ENCODE data around the gene OPA1. TPM values are rescaled to one million over a fixed set of nuclear protein-coding genes. Genes with fewer than 3 reads are reported as not detected.
"Not testable (repeated sequence)": the region's sequence is repeated elsewhere in the genome, so short reads cannot be mapped to it uniquely, and the experiment has no call there.

OPA1 gene
- total RNA-seq, 2 experiments from 2014 or later = 56.1 to 57.6 TPM

GRCh38 chr3:193599393-193599792 lies 6.4 kb downstream of the OPA1 start:
- intact Hi-C loops (cut with DNase I, micrococcal nuclease) = loop anchor here in 1 of 2 experiments (10.0 kb wide), 1 partner anchor 985 kb away; no protein-coding TSS in a partner anchor
- ChIA-PET POLR2A (no interaction called here), CTCF (no interaction called here)
- H3K4me3 ChIP-seq (ENCODE audit: low read length) = no peak overlapping the region
- H3K4me3 Mint-ChIP-seq = no peak overlapping the region
- no peaks in the 10 kb centered on the region for H3K27me3 ChIP-seq (ENCODE audit: control insufficient read depth in 1 of 2, insufficient read depth in 2 of 2, low read length in 2 of 2)
- no peak overlapping the region for H3K27ac Mint-ChIP-seq
- DNase-seq (no peak), ATAC-seq (ENCODE audit: poor library complexity) (no peak)
- H3K27ac ChIP-seq (ENCODE audit: low read depth in 1 of 2, low read length in 2 of 2) = no peak overlapping the region
- H3K36me3 Mint-ChIP-seq (ENCODE audit: low read depth) = peaks cover 19% of the 10 kb centered on the region
- peaks cover 16% of the 10 kb centered on the region for H3K36me3 ChIP-seq (ENCODE audit: insufficient read depth, low read length)
- peaks cover 85% of the 10 kb centered on the region for H3K4me1 Mint-ChIP-seq (ENCODE audit: low read depth)
- TF ChIP-seq, protein P1, sequence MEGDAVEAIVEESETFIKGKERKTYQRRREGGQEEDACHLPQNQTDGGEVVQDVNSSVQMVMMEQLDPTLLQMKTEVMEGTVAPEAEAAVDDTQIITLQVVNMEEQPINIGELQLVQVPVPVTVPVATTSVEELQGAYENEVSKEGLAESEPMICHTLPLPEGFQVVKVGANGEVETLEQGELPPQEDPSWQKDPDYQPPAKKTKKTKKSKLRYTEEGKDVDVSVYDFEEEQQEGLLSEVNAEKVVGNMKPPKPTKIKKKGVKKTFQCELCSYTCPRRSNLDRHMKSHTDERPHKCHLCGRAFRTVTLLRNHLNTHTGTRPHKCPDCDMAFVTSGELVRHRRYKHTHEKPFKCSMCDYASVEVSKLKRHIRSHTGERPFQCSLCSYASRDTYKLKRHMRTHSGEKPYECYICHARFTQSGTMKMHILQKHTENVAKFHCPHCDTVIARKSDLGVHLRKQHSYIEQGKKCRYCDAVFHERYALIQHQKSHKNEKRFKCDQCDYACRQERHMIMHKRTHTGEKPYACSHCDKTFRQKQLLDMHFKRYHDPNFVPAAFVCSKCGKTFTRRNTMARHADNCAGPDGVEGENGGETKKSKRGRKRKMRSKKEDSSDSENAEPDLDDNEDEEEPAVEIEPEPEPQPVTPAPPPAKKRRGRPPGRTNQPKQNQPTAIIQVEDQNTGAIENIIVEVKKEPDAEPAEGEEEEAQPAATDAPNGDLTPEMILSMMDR (IDR thresholded peaks at IDR 0.05) = no peak
- no peaks in the 10 kb centered on the region for H3K9me3 Mint-ChIP-seq
- no peaks in the 10 kb centered on the region for H3K9me3 ChIP-seq (ENCODE audit: control insufficient read depth in 1 of 2, insufficient read depth in 1 of 2, low read length in 2 of 2)
- no peaks in the 10 kb centered on the region for H3K27me3 Mint-ChIP-seq
- H3K4me1 ChIP-seq (ENCODE audit: insufficient read depth, low read length) = peaks cover 9% of the 10 kb centered on the region

DNA sequence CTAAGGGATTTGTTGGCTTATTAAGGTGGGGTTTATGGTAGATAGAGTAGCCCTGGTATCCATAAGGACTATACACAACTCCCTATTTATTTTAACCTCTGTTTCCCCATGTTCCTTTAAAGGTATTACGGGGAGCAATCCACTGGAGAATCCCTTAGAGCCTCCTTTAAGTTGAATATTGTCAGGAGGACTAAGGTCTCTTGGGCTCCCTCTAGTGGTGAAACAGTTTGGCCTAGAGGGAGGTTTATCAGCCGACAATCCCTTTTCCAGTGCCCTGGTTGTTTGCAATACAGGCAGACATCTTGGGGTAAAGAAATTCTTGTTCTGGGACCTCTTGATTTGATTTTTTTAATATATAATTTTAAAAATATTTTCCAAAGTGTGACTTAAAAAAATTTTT lies 12.9 kb downstream of the OPA1 start:
- POLR2A ChIA-PET = no interaction called here
- Mint-ChIP-seq H3K4me3 (no peak overlapping the region), H3K27ac (peak overlapping the region; percentile 30), H3K4me1 (ENCODE audit: low read depth) (peaks cover 59% of the 10 kb centered on the region), H3K9me3 (no peaks in the 10 kb centered on the region), H3K36me3 (ENCODE audit: low read depth) (peaks cover 35% of the 10 kb centered on the region), H3K27me3 (no peaks in the 10 kb centered on the region)
- no peak overlapping the region for H3K27ac ChIP-seq (ENCODE audit: low read depth in 1 of 2, low read length in 2 of 2)
- TF ChIP-seq, protein P1 (IDR thresholded peaks at IDR 0.05) = peak; percentile 83
- H3K9me3 ChIP-seq (ENCODE audit: control insufficient read depth in 1 of 2, insufficient read depth in 1 of 2, low read length in 2 of 2) = peaks cover 0 to 5% of the 10 kb centered on the region in 2 experiments
- ATAC-seq (ENCODE audit: poor library complexity) (peak; percentile 68), DNase-seq (peak in 13 of 14 experiments; percentile 2 to 80 (median 34))
- peaks cover 3% of the 10 kb centered on the region for H3K36me3 ChIP-seq (ENCODE audit: insufficient read depth, low read length)
- CTCF ChIA-PET = no interaction called here
- no peaks in the 10 kb centered on the region for H3K4me1 ChIP-seq (ENCODE audit: insufficient read depth, low read length)
- intact Hi-C loops (cut with DNase I, micrococcal nuclease) = no loop called here
- no peaks in the 10 kb centered on the region for H3K27me3 ChIP-seq (ENCODE audit: control insufficient read depth in 1 of 2, insufficient read depth in 2 of 2, low read length in 2 of 2)
- no peak overlapping the region for H3K4me3 ChIP-seq (ENCODE audit: low read length)

- H3K9me3 ChIP-seq (ENCODE audit: control insufficient read depth in 1 of 2, insufficient read depth in 1 of 2, low read length in 2 of 2) = peaks cover 0 to 11% of the 10 kb centered on the region in 2 experiments
- ATAC-seq (ENCODE audit: poor library complexity); H3K36me3 ChIP-seq (ENCODE audit: insufficient read depth, low read length); POLR2A ChIA-PET; DNase-seq; H3K27me3 Mint-ChIP-seq; H3K27me3 ChIP-seq (ENCODE audit: control insufficient read depth in 1 of 2, insufficient read depth in 2 of 2, low read length in 2 of 2); intact Hi-C loops (cut with DNase I, micrococcal nuclease); H3K4me1 ChIP-seq (ENCODE audit: insufficient read depth, low read length); H3K27ac ChIP-seq (ENCODE audit: low read depth in 1 of 2, low read length in 2 of 2); CTCF ChIA-PET; H3K9me3 Mint-ChIP-seq; H3K27ac Mint-ChIP-seq; H3K4me3 Mint-ChIP-seq; H3K4me3 ChIP-seq (ENCODE audit: low read length): not testable (repeated sequence)
- peaks cover 46% of the 10 kb centered on the region for H3K36me3 Mint-ChIP-seq (ENCODE audit: low read depth)
- H3K4me1 Mint-ChIP-seq (ENCODE audit: low read depth) = peaks cover 49% of the 10 kb centered on the region
Observed at GRCh38 chr3:193606892-193607291, 13.9 kb downstream of the OPA1 start.

GRCh38 chr3:193610516-193610915 lies 17.5 kb downstream of the OPA1 start:
- H3K4me1 ChIP-seq (ENCODE audit: insufficient read depth, low read length); H3K27me3 ChIP-seq (ENCODE audit: control insufficient read depth in 1 of 2, insufficient read depth in 2 of 2, low read length in 2 of 2); POLR2A ChIA-PET; H3K4me3 Mint-ChIP-seq; H3K27ac ChIP-seq (ENCODE audit: low read depth in 1 of 2, low read length in 2 of 2); ATAC-seq (ENCODE audit: poor library complexity); intact Hi-C loops (cut with DNase I, micrococcal nuclease); H3K27me3 Mint-ChIP-seq; H3K4me3 ChIP-seq (ENCODE audit: low read length); CTCF ChIA-PET; H3K9me3 Mint-ChIP-seq; H3K27ac Mint-ChIP-seq; DNase-seq: not testable (repeated sequence)
- Mint-ChIP-seq H3K36me3 (ENCODE audit: low read depth) (peaks cover 71% of the 10 kb centered on the region), H3K4me1 (ENCODE audit: low read depth) (peaks cover 37% of the 10 kb centered on the region)
- Histone ChIP-seq H3K36me3 (ENCODE audit: insufficient read depth, low read length) (peaks cover 19% of the 10 kb centered on the region), H3K9me3 (ENCODE audit: control insufficient read depth in 1 of 2, insufficient read depth in 1 of 2, low read length in 2 of 2) (peaks cover 8 to 11% of the 10 kb centered on the region in 2 experiments)

All from CD4-positive, alpha-beta T cell (primary cell).